Measurements from ENCODE around the gene P3H1. TPM values are rescaled to one million over a fixed set of nuclear protein-coding genes. Genes with fewer than 3 reads are reported as not detected.

The P3H1 gene
- total and polyA plus RNA-seq, 2 experiments from 2014 or later: 51.1 to 75.1 TPM

GRCh38 chr1:42797414-42797813 lies 30.6 kb upstream of the P3H1 start (continued):
- TF ChIP-seq REST (IDR thresholded peaks at IDR 0.05; ENCODE audit: unreplicated experiment) (no peak), EZH2 (IDR thresholded peaks at IDR 0.05; ENCODE audit: low read depth, unreplicated experiment) (no peak), ETS1 (IDR thresholded peaks at IDR 0.05) (no peak), CREB1 (CRISPR knock-in tag; IDR thresholded peaks at IDR 0.05; ENCODE audit: low read depth) (no peak), STAT1 (IDR thresholded peaks at IDR 0.05; ENCODE audit: unreplicated experiment) (no peak)

- Histone ChIP-seq H3K79me2 (replicated peaks; ENCODE audit: insufficient read depth) (no peaks in the 10 kb centered on the region), H4K20me1 (replicated peaks; ENCODE audit: insufficient read depth) (no peaks in the 10 kb centered on the region), H3F3A (replicated peaks; ENCODE audit: low read depth) (no peaks in the 10 kb centered on the region), H3K4me1 (ENCODE audit: insufficient read depth) (no peaks in the 10 kb centered on the region), H3K4me2 (no peak overlapping the region), H3K27me3 (ENCODE audit: insufficient read depth) (no peaks in the 10 kb centered on the region), H3K9me2 (ENCODE audit: insufficient read depth) (no peaks in the 10 kb centered on the region), H3K27ac (ENCODE audit: low read depth) (no peak overlapping the region), H2AFZ (no peak overlapping the region), H3K4me3 (no peak overlapping the region), H3K36me3 (ENCODE audit: insufficient read depth) (no peaks in the 10 kb centered on the region)
- Mint-ChIP-seq H3K36me3 (ENCODE audit: low read depth) (no peaks in the 10 kb centered on the region), H3K27me3 (ENCODE audit: insufficient read depth, low read depth, poor library complexity) (peaks cover 5% of the 10 kb centered on the region), H3K27ac (no peak overlapping the region), H3K4me3 (no peak overlapping the region), H3K9me3 (no peaks in the 10 kb centered on the region), H3K4me1 (no peaks in the 10 kb centered on the region; the same call in 2 of the 3 replicates)
- ATAC-seq (no peak), DNase-seq (ENCODE audit: low spot score) (no peak)
- TF ChIP-seq ZNF114 (CRISPR knock-in tag; IDR thresholded peaks at IDR 0.05) (no peak), ZNF462 (CRISPR knock-in tag; IDR thresholded peaks at IDR 0.05) (no peak)
Observed at GRCh38 chr1:42793824-42794223, 27.0 kb upstream of the P3H1 start.
